MM.1S (cell line): ENCODE results near the gene PHF11.
"Not testable (repeated sequence)": the region's sequence is repeated elsewhere in the genome, so short reads cannot be mapped to it uniquely, and the experiment has no call there.

Experiments
- DNase-seq: peaks from one replicate; pipeline ENCODE4 v3.0.0-alpha.2; 2015
- H2AFZ ChIP-seq: fragments of 300-600 bp; sonication (generic); 2 replicates; pipeline ENCODE4 v1.6.0; 2016; ENCODE audit warnings: antibody characterized with exemption, low read length
- H3F3A ChIP-seq: fragments of 300-600 bp; sonication (generic); 2 replicates; pipeline ENCODE4 v1.6.1; 2016; ENCODE audit warnings: mild to moderate bottlenecking, antibody characterized with exemption, low read length, moderate library complexity, mixed read lengths; ENCODE audit not compliant: insufficient read depth
- H3K27ac ChIP-seq: fragments of 300-600 bp; sonication (generic); 2 replicates; pipeline ENCODE4 v1.5.1; 2016; ENCODE audit warnings: mild to moderate bottlenecking, low read length
- H3K27me3 ChIP-seq: fragments of 300-600 bp; sonication (generic); replicated peaks from 2 replicates; pipeline ENCODE4 v1.6.0; 2016; ENCODE audit warnings: low read length; ENCODE audit not compliant: insufficient read depth
- H3K36me3 ChIP-seq: fragments of 300-600 bp; sonication (generic); replicated peaks from 2 replicates; pipeline ENCODE4 v1.6.1; 2016; ENCODE audit warnings: mild to moderate bottlenecking, low read length, mixed read lengths; ENCODE audit not compliant: insufficient read depth
- H3K4me1 ChIP-seq: fragments of 300-600 bp; sonication (generic); 2 replicates; pipeline ENCODE4 v1.6.1; 2016; ENCODE audit warnings: low read length, mixed read lengths
- H3K4me2 ChIP-seq: fragments of 300-600 bp; sonication (generic); 2 replicates; pipeline ENCODE4 v1.6.0; 2016; ENCODE audit warnings: low read depth, low read length
- H3K4me3 ChIP-seq: fragments of 300-600 bp; sonication (generic); 2 replicates; pipeline ENCODE4 v1.5.1; 2016; ENCODE audit warnings: low read length, mixed read lengths
- H3K79me2 ChIP-seq: fragments of 300-600 bp; sonication (generic); 2 replicates; pipeline ENCODE4 v1.6.1; 2016; ENCODE audit warnings: mixed run types, low read length, mixed read lengths
- H3K9ac ChIP-seq: fragments of 300-600 bp; sonication (generic); 2 replicates; pipeline ENCODE4 v1.6.1; 2016; ENCODE audit warnings: low read length, mixed read lengths
- H3K9me2 ChIP-seq: fragments of 300-600 bp; sonication (generic); replicated peaks from 2 replicates; pipeline ENCODE4 v1.6.1; 2016; ENCODE audit warnings: mild to moderate bottlenecking, low read length, mixed read lengths; ENCODE audit not compliant: insufficient read depth
- H3K9me3 ChIP-seq: fragments of 300-600 bp; sonication (generic); replicated peaks from 2 replicates; pipeline ENCODE4 v1.6.1; 2016; ENCODE audit warnings: mild to moderate bottlenecking, low read length, mixed read lengths; ENCODE audit not compliant: insufficient read depth
- H4K20me1 ChIP-seq: fragments of 300-600 bp; sonication (generic); 2 replicates; pipeline ENCODE4 v1.6.1; 2016; ENCODE audit warnings: mild to moderate bottlenecking, low read length, moderate library complexity, mixed read lengths; ENCODE audit not compliant: insufficient read depth
- EZH2 ChIP-seq: fragments of 300-600 bp; sonication (generic); optimal IDR thresholded peaks from 2 replicates; pipeline ENCODE3; 2017; ENCODE audit warnings: low read depth, mild to moderate bottlenecking, antibody characterized with exemption, low read length, mixed read lengths
- EZH2phosphoT487 ChIP-seq: fragments of 300-600 bp; sonication (generic); IDR thresholded peaks from 2 replicates; pipeline ENCODE4 v1.6.1; 2018; ENCODE audit warnings: antibody characterized with exemption, low read length
- TF ChIP-seq, protein P1 (sequence below): fragments of 300-600 bp; sonication (generic); IDR thresholded peaks from 2 replicates; pipeline ENCODE4 v1.5.1; 2016; ENCODE audit warnings: antibody characterized with exemption, low read length, mixed read lengths

The PHF11 gene

DNA sequence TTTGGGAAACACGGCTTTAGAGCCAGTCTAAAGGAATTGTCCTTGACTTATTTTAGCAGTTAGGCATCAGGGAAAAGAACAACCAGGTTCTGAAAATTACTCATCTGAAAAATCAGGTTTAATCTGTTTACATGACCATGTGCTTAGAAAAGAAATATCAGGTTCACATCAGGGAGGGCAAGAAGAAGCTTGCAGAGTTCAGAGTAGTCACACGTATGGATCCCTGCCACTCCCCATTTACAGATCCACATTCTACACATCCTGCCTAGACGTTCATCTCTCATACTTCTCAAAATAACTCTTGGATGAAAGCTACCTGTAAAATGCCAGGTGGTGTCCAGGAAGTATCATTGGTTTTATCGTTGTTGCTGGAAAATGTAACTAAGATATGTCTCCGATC is 14.0 kb upstream of the PHF11 start:
- TF ChIP-seq, protein P1, sequence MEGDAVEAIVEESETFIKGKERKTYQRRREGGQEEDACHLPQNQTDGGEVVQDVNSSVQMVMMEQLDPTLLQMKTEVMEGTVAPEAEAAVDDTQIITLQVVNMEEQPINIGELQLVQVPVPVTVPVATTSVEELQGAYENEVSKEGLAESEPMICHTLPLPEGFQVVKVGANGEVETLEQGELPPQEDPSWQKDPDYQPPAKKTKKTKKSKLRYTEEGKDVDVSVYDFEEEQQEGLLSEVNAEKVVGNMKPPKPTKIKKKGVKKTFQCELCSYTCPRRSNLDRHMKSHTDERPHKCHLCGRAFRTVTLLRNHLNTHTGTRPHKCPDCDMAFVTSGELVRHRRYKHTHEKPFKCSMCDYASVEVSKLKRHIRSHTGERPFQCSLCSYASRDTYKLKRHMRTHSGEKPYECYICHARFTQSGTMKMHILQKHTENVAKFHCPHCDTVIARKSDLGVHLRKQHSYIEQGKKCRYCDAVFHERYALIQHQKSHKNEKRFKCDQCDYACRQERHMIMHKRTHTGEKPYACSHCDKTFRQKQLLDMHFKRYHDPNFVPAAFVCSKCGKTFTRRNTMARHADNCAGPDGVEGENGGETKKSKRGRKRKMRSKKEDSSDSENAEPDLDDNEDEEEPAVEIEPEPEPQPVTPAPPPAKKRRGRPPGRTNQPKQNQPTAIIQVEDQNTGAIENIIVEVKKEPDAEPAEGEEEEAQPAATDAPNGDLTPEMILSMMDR = no peak
- TF ChIP-seq EZH2 = no peak
- no peak for TF ChIP-seq EZH2phosphoT487
- Histone ChIP-seq H3K4me2 (no peak overlapping the region), H3K27me3 (no peaks in the 10 kb centered on the region), H3K36me3 (no peaks in the 10 kb centered on the region), H4K20me1 (no peaks in the 10 kb centered on the region), H3K4me3 (no peak overlapping the region), H3K9me3 (no peaks in the 10 kb centered on the region), H3K27ac (no peak overlapping the region), H3K79me2 (no peaks in the 10 kb centered on the region), H3K9ac (no peak overlapping the region), H3K4me1 (no peaks in the 10 kb centered on the region), H2AFZ (no peak overlapping the region), H3K9me2 (no peaks in the 10 kb centered on the region), H3F3A (no peaks in the 10 kb centered on the region)
- no peak for DNase-seq

DNA sequence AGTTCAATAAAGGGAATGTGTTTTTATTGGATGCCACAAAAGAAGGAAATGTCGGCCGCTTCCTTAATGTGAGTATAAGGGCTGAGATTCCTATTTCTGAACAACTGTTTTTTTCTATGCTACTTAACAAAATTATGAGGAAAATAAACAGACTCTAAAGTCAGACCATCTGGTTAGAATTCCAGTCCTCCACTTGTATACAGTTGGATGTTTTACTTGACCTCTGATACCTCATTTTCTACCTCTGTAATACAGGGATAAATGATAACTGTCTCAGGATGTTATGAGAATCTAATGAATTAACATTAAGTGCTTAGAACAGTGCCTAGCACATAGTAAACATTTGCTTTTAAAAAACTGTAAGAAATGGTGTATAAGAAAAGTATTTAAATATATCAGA is 7.2 kb upstream of the PHF11 start:
- Histone ChIP-seq H3K4me1 (no peaks in the 10 kb centered on the region), H3K27ac (no peak overlapping the region), H2AFZ (no peak overlapping the region), H3K36me3 (no peaks in the 10 kb centered on the region), H3K4me3 (no peak overlapping the region), H3F3A (no peaks in the 10 kb centered on the region), H4K20me1 (no peaks in the 10 kb centered on the region), H3K9me3 (no peaks in the 10 kb centered on the region), H3K79me2 (no peaks in the 10 kb centered on the region), H3K9ac (no peak overlapping the region), H3K4me2 (no peak overlapping the region), H3K9me2 (no peaks in the 10 kb centered on the region), H3K27me3 (no peaks in the 10 kb centered on the region)
- no peak for DNase-seq
- TF ChIP-seq EZH2 = no peak
- TF ChIP-seq, protein P1 = no peak
- no peak for TF ChIP-seq EZH2phosphoT487

DNA sequence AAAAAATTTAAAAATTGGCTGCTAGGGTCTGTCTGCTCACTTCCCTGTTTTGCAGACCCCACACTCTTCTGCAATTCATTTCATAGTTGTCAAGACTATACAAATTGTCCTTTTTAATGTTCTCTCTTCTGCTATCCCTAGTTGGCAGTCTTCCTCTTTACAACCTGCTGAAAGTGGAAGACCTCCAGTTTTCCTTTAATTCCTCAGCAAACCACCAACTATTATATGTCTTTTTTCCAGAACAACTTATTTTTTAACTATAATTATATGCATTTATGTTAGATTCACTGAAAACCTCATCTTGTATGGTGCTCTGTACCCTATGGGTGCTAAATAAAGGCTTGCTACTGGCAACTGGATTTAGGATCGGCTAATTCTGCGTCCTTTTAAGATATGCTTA is 1.1 kb upstream of the PHF11 start:
- Histone ChIP-seq H3K27me3 (no peaks in the 10 kb centered on the region), H2AFZ (peak overlapping the region; percentile 27; the same call in 1 of the 2 replicates), H3F3A (peaks cover 7% of the 10 kb centered on the region), H3K9me2 (no peaks in the 10 kb centered on the region), H3K4me3 (peak overlapping the region; percentile 49), H3K27ac (peak overlapping the region; percentile 80; the same call in 1 of the 2 replicates), H4K20me1 (no peaks in the 10 kb centered on the region), H3K4me2 (peak overlapping the region; percentile 37; the same call in 1 of the 2 replicates), H3K36me3 (no peaks in the 10 kb centered on the region), H3K9me3 (no peaks in the 10 kb centered on the region), H3K9ac (peak overlapping the region; percentile 59; the same call in 1 of the 2 replicates), H3K79me2 (no peaks in the 10 kb centered on the region), H3K4me1 (no peaks in the 10 kb centered on the region)
- TF ChIP-seq, protein P1 = 0 out of 2 replicates have a peak, but pooled peaks have one; percentile 13
- TF ChIP-seq EZH2 = no peak
- DNase-seq = peak; percentile 13

DNA sequence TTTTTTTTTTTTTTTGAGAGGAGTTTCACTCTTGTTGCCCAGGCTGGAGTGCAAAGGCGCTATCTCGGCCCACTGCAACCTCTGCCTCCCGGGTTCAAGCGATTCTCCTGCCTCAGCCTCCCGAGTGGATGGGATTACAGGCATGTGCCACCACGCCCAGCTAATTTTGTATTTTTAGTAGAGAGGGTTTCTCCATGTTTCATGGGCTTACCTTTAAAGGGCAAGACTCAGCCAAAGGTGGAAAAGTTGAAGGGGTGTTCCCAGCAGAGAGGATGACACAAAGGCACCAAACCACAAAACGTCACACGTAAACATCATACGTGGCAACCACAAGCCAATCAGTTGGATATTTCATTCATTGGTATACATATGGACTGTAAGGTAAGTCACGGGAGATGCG is 1.1 kb downstream of the PHF11 start:
- not testable (repeated sequence) for H3K79me2 ChIP-seq, DNase-seq, H3K27me3 ChIP-seq, H3K27ac ChIP-seq, H3K4me2 ChIP-seq, H3K4me1 ChIP-seq, H3K4me3 ChIP-seq, H3K9me3 ChIP-seq, H3F3A ChIP-seq, H3K36me3 ChIP-seq, H4K20me1 ChIP-seq, H3K9me2 ChIP-seq, H2AFZ ChIP-seq, H3K9ac ChIP-seq
